GM18505 (cell line): ENCODE measurements around the gene RBM23.

ENCODE experiments used
- ATAC-seq: cut with Tn5 transposase; IDR thresholded peaks from one replicate; pipeline ENCODE4 v1.9.1; 2021; ENCODE audit not compliant: unreplicated experiment
- POLR2A ChIP-seq: IDR thresholded peaks from 4 replicates; pipeline ENCODE4 v1.6.1; 2011; ENCODE audit warnings: borderline replicate concordance; ENCODE audit not compliant: insufficient read depth, insufficient read length; ENCODE audit errors: extremely low read depth

Gene RBM23

GRCh38 chr14:22906073-22906472 lies 12.9 kb downstream of the RBM23 start:
- no peak for ATAC-seq
- TF ChIP-seq POLR2A, result no peak

DNA sequence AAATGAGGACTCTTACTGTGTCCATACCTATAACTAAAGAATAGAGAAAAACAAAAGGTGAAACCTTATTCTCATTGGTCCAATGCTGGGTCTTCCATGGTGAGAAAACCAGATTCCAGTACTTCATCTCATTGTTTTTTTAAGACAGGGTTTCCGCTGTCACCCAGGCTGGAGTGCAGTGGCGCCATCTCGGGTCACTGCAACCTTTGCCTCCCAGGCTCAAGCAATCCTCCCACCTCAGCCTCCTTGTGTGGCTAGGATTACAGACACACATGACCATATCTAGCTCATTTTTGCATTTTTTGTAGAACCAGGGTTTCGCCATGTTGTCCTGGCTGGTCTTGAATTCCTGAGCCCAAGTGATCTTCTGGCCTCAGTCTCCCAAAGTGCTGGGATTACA lies 13.3 kb downstream of the RBM23 start:
- no peak for ATAC-seq
- TF ChIP-seq POLR2A, result no peak

DNA sequence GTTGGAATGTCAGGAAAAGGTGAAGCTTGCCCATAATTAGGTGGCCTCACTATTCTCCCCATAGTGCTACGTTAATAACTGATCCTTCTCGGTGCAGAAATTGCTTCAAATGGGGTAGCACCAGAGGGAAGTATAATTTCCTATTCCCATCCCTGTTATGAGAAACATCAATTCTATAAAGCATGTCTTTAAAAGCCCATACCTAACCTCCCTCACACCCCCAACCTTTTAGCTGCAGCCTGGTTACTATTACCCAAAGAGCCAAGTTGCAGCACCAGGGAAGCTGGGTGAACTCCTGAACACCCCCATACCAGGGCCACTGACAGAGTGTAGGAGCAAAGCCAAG lies 15.2 kb downstream of the RBM23 start:
- TF ChIP-seq POLR2A, result no peak
- no peak for ATAC-seq

GRCh38 chr14:22901799-22902198 lies 17.1 kb downstream of the RBM23 start:
- ATAC-seq, result no peak
- TF ChIP-seq POLR2A, result no peak

DNA sequence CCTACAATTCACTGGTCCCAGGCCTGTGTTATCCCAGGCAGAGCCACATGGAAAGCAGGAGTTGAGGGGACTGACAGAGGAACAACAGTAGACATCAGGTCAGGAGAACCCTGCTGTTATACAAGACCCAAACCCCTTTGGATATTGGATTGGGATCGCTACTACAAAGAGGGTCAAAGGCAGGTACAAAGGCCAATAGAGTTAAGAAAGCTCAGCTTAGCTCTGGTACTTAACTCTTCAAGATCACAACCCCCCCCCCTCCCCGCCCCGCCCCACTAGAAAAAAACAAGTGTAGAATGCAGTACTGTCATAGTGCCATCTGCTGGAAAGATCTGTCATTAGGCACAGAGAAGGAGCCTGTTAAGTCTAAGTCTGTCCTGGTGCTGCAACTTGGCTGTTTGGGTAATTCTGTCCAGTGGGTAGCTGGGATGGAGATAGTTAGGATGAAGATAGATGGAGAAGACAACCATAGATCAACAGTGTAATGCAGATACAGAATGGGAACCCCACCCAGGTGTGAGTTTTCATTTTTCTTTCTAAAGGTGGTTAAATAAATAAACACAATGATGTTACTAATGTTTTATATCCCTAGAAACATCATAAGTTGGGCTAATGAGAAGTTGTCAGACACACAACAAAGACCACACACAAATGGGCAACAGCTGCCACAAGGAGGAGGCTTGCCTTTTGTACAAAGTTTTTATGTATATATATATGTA lies 18.7 kb downstream of the RBM23 start:
- no peak for ATAC-seq
- TF ChIP-seq POLR2A, result no peak

DNA sequence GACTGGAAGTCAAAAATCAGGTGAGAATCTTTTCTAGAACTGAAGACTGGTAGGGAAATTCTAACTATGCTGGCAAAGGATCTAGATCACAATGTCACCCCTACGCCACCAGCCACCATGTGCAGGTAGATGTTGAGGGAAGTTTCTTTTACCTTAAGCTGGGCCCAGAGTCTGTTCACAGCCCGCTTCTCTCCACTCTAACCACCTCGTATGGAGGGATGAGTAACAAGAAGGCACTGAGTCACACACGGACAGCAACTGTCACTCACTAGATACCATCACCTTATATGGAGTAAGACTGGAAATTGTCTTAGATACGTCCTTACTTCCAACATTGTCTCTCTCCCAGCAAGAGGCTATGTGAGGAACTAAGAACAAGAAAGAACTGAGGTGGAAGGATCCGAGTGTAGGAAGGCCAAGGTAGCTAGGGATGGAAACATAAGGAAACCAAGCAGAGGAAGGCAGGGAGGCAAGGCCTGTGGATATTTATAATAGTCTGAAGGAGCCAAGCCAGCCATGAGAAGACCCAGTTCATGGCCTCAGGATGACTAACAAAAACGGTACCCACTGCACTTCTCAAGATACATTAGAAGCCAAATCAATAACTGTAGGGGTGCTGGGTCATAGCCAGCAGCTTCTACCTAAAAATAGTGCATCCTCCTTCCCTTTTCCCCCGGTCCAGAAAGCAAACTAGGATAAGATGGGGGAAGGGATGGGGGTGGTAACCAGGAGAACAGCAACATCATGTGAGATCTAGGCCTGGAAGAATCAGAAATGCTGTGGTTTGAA lies 20.5 kb downstream of the RBM23 start:
- no peak for TF ChIP-seq POLR2A
- ATAC-seq, result no peak

- no peak for ATAC-seq
- TF ChIP-seq POLR2A, result no peak
Measured at GRCh38 chr14:22897357-22897756, 21.6 kb downstream of the RBM23 start.

- no peak for TF ChIP-seq POLR2A
- ATAC-seq, result no peak
Measured at GRCh38 chr14:22896760-22897159, 22.2 kb downstream of the RBM23 start.

DNA sequence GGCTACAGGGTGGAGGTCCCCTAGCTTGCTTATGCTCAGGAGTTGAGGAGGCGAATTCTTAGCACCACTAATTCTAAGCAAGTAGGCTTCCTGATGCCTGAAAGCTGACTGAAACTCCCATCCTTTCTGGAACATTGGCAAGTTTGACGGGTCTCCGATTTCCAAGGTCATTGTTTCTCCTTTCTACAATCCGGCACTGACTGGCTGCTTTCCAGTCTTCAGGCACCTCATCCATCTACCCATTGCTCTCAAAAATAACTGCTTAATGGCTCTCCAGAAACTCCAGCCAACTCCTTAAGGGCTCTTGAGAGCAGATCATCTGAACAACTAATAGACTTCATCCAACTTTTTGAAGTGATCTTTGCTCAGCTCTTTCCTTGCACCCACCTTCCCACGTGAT lies 22.6 kb downstream of the RBM23 start:
- no peak for ATAC-seq
- TF ChIP-seq POLR2A, result no peak

DNA sequence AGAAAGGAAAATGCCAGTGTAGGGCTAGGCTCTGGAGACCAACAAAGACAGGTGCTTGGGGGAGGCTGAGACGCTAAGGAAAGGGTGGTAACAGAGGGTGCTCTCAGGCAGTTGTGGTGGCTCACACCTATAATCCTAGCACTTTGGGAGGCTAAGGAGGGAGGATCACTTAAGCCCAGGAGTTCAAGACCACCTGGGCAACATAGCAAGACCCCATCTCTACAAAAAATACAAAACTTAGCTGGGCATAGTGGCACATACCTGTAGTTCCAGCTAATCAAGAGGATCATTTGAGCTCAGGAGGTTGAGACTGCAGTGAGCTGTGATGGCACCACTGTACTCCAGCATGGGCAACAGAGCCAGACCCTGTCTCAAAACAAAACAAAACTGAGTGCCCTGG lies 23.5 kb downstream of the RBM23 start:
- TF ChIP-seq POLR2A, result no peak
- no peak for ATAC-seq

- no peak for TF ChIP-seq POLR2A
- no peak for ATAC-seq
Measured at GRCh38 chr14:22893706-22894105, 25.2 kb downstream of the RBM23 start.

DNA sequence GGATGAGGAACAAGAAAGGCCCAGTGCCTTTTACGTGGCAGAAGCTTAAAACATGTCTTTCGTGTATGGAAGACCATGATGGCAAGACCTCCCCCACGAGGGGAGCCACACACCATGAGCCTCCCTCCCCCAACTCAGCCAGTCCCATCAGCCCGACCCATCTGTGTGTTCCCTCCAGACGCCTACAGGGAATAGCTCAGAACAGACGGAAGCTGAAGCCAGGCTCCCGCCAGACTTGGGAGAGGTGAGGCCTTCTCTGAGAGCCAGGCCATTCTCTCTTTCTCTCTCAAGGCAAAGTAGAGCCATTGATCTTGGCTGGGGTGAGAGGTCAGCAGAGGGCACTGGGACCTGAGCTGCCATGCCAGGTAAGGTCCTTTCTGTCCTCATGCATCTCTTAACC lies 26.5 kb downstream of the RBM23 start:
- no peak for ATAC-seq
- no peak for TF ChIP-seq POLR2A

GRCh38 chr14:22890416-22890815 lies 28.5 kb downstream of the RBM23 start:
- ATAC-seq, result no peak
- no peak for TF ChIP-seq POLR2A

- TF ChIP-seq POLR2A, result no peak
- no peak for ATAC-seq
Measured at GRCh38 chr14:22888662-22889061, 30.3 kb downstream of the RBM23 start.
